HCT116 (cell line): Measurements from ENCODE around the gene CDH4. TPM values are rescaled to one million over a fixed set of nuclear protein-coding genes. Genes with fewer than 3 reads are reported as not detected.

Experiments used
- ATAC-seq: fragments of 200-7000 bp; cut with Tn5 transposase; 2 replicates; pipeline ENCODE4 v1.9.1; 2020; ENCODE audit warnings: mild to moderate bottlenecking, moderate library complexity
- BruUV-seq: library from RNA; stranded (reverse); fragments of 400-500 nt; replicated peaks from 2 replicates; lab custom pipeline; 2021; lab: Mats Ljungman, UMichigan
- CTCF ChIA-PET: fragments of 300-600 bp; sonication (Branson Sonifier 250); formaldehyde crosslinking; loops from one replicate; lab custom pipeline; 2021; ENCODE audit warnings: antibody characterized with exemption; lab: Charles Lee
- POLR2A ChIA-PET: fragments of 300-600, 350-600 bp; sonication (Branson Sonifier 250); formaldehyde crosslinking; loops from one replicate; lab custom pipeline; 2021; ENCODE audit warnings: antibody characterized with exemption; lab: Charles Lee
- RAD21 ChIA-PET, 2 experiments: fragments of 300-600 bp; sonication (Branson Sonifier 250); formaldehyde crosslinking; loops; one replicate each; lab custom pipeline; 2023; ENCODE audit warnings: low total read pairs in 2 of 2; ENCODE audit not compliant: uncharacterized antibody in 2 of 2, unreplicated experiment in 2 of 2, low non-redundant PET in 1 of 2; lab: Charles Lee
- DNase-seq: peaks from one replicate; pipeline ENCODE4 v3.0.0-alpha.2; 2010; ENCODE audit warnings: low read depth, low spot score
- H2AFZ ChIP-seq: fragments of 200-600 bp; shearing (Covaris generic), sonication (generic); 2 replicates; pipeline ENCODE4 v1.6.1; 2017; ENCODE audit warnings: low read depth, mixed run types, mixed read lengths, antibody characterized with exemption, low read length; ENCODE audit not compliant: poor library complexity, severe bottlenecking
- H3K27ac ChIP-seq: 2 replicates; pipeline ENCODE4 v1.5.1; 2012; ENCODE audit warnings: low read depth, low read length
- H3K27me3 ChIP-seq: fragments of 200-600 bp; sonication (generic); 2 replicates; pipeline ENCODE4 v1.6.1; 2016; ENCODE audit warnings: mixed run types, low read length, mixed read lengths; ENCODE audit not compliant: insufficient read depth
- H3K36me3 ChIP-seq, 2 experiments: fragments of 200-500 bp in 1 of 2; fragments of 200-600 bp in 1 of 2; sonication (Bioruptor generic) in 1 of 2; sonication (generic) in 1 of 2; 2 replicates each; pipeline versions ENCODE4 v1.5.1 to v1.6.1; 2014 to 2016; ENCODE audit warnings: low read length in 2 of 2, inconsistent platforms in 1 of 2, mixed read lengths in 1 of 2, mixed run types in 1 of 2; ENCODE audit not compliant: insufficient read depth in 2 of 2, control insufficient read depth in 1 of 2
- H3K4me1 ChIP-seq, 2 experiments: fragments of 200-600 bp in 1 of 2; sonication (generic) in 1 of 2; 2 replicates each; pipeline versions ENCODE4 v1.5.1 to v1.6.1; 2012 to 2017; ENCODE audit warnings: low read length in 2 of 2, inconsistent platforms in 1 of 2, mild to moderate bottlenecking in 1 of 2, mixed read lengths in 1 of 2, mixed run types in 1 of 2, moderate library complexity in 1 of 2; ENCODE audit not compliant: insufficient read depth in 2 of 2, control insufficient read depth in 1 of 2
- H3K4me2 ChIP-seq: fragments of 200-600 bp; sonication (generic); 2 replicates; pipeline ENCODE4 v1.6.1; 2017; ENCODE audit warnings: mixed run types, low read length, mixed read lengths
- H3K4me3 ChIP-seq, 2 experiments: fragments of 200-600 bp in 1 of 2; sonication (generic) in 1 of 2; replicated peaks in 1 of 2; 2 replicates each; pipeline ENCODE4 v1.5.1; 2011 to 2016; ENCODE audit warnings: low read length in 2 of 2, control low read depth in 1 of 2, low read depth in 1 of 2, mild to moderate bottlenecking in 1 of 2, mixed read lengths in 1 of 2, mixed run types in 1 of 2
- H3K79me2 ChIP-seq: fragments of 200-600 bp; sonication (generic); 2 replicates; pipeline ENCODE4 v1.6.1; 2017; ENCODE audit warnings: mild to moderate bottlenecking, mixed run types, low read length, moderate library complexity, mixed read lengths; ENCODE audit not compliant: insufficient read depth
- H3K9ac ChIP-seq: fragments of 200-600 bp; sonication (generic); 2 replicates; pipeline ENCODE4 v1.6.1; 2016; ENCODE audit warnings: low read length, mixed read lengths
- H3K9me2 ChIP-seq: fragments of 200-600 bp; sonication (generic), shearing (Covaris generic); 2 replicates; pipeline ENCODE4 v1.6.1; 2017; ENCODE audit warnings: mixed run types, mild to moderate bottlenecking, moderate library complexity; ENCODE audit not compliant: insufficient read depth
- H3K9me3 ChIP-seq, 2 experiments: fragments of 200-500 bp in 1 of 2; fragments of 200-600 bp in 1 of 2; sonication (Bioruptor generic) in 1 of 2; sonication (generic) in 1 of 2; 2 replicates each; pipeline ENCODE4 v1.6.1; 2014 to 2017; ENCODE audit warnings: low read length in 2 of 2, mixed read lengths in 2 of 2, inconsistent platforms in 1 of 2, low read depth in 1 of 2, mild to moderate bottlenecking in 1 of 2, mixed run types in 1 of 2, moderate library complexity in 1 of 2; ENCODE audit not compliant: control insufficient read depth in 1 of 2, insufficient read depth in 1 of 2
- H4K20me1 ChIP-seq: fragments of 200-600 bp; sonication (generic), shearing (Covaris generic); 2 replicates; pipeline ENCODE4 v1.6.1; 2017; ENCODE audit warnings: mixed run types, mild to moderate bottlenecking, moderate library complexity; ENCODE audit not compliant: insufficient read depth
- CBX3 ChIP-seq: IDR thresholded peaks from 2 replicates; pipeline ENCODE4 v1.6.1; 2012; ENCODE audit warnings: low read depth
- CEBPB ChIP-seq: IDR thresholded peaks from 2 replicates; pipeline ENCODE4 v1.6.1; 2012; ENCODE audit warnings: low read depth
- EGR1 ChIP-seq: IDR thresholded peaks from 2 replicates; pipeline ENCODE4 v1.6.1; 2012; ENCODE audit warnings: low read depth
- ELF1 ChIP-seq: IDR thresholded peaks from 2 replicates; pipeline ENCODE4 v1.6.1; 2012; ENCODE audit warnings: low read depth, borderline replicate concordance
- EZH2 ChIP-seq: fragments of 200-600 bp; sonication (generic); IDR thresholded peaks from 2 replicates; pipeline ENCODE4 v1.6.1; 2017; ENCODE audit warnings: antibody characterized with exemption, mixed run types
- EZH2phosphoT487 ChIP-seq: fragments of 200-600 bp; IDR thresholded peaks from 2 replicates; pipeline ENCODE4 v1.6.1; 2018; ENCODE audit warnings: antibody characterized with exemption, borderline replicate concordance
- FOSL1 ChIP-seq: IDR thresholded peaks from 2 replicates; pipeline ENCODE4 v1.6.1; 2012; ENCODE audit warnings: low read depth
- JUND ChIP-seq: IDR thresholded peaks from 2 replicates; pipeline ENCODE4 v1.6.1; 2012
- POLR2AphosphoS5 ChIP-seq: IDR thresholded peaks from 2 replicates; pipeline ENCODE4 v1.6.1; 2011; ENCODE audit warnings: mild to moderate bottlenecking, low read depth, low read length, moderate library complexity
- RAD21 ChIP-seq: IDR thresholded peaks from 2 replicates; pipeline ENCODE4 v1.6.1; 2012; ENCODE audit warnings: low read depth, mild to moderate bottlenecking
- SIN3A ChIP-seq: IDR thresholded peaks from 2 replicates; pipeline ENCODE4 v1.6.1; 2012; ENCODE audit warnings: low read depth
- SP1 ChIP-seq: IDR thresholded peaks from 2 replicates; pipeline ENCODE4 v1.6.1; 2012; ENCODE audit warnings: low read depth
- SRF ChIP-seq: IDR thresholded peaks from 2 replicates; pipeline ENCODE4 v1.6.1; 2012; ENCODE audit warnings: low read depth
- TCF7L2 ChIP-seq: IDR thresholded peaks from 2 replicates; pipeline ENCODE4 v1.7.0; 2011; ENCODE audit warnings: borderline replicate concordance, inconsistent platforms; ENCODE audit not compliant: insufficient read depth, insufficient read length; ENCODE audit errors: extremely low read depth
- intact Hi-C: fragments of 100-400 bp; cut with micrococcal nuclease; formaldehyde crosslinking; loops from 2 replicates; pipeline ENCODE4 v1.10.0; 2022
- total RNA-seq: library from RNA; stranded (reverse); gene quantifications from one replicate; pipeline ENCODE4 v1.2.1, GENCODE V29; 2021; ENCODE audit not compliant: unreplicated experiment
- TF ChIP-seq, protein P1 (sequence below): IDR thresholded peaks from 2 replicates; pipeline ENCODE4 v1.6.1; 2012; ENCODE audit warnings: low read depth
- TF ChIP-seq, protein P2 (sequence below), 3 experiments: fragments of 200-600 bp in 1 of 3; sonication (generic) in 1 of 3; IDR thresholded peaks in 2 of 3; conservative IDR thresholded peaks in 1 of 3; 2 replicates each; pipeline ENCODE4 v1.5.1; 2012 to 2017; ENCODE audit warnings: low read depth in 2 of 3, low read length in 2 of 3, antibody characterized with exemption in 1 of 3, borderline replicate concordance in 1 of 3, control low read depth in 1 of 3, mild to moderate bottlenecking in 1 of 3, mixed read lengths in 1 of 3, mixed run types in 1 of 3, moderate library complexity in 1 of 3; ENCODE audit not compliant: insufficient read depth in 1 of 3
- TF ChIP-seq, protein P3 (sequence below): IDR thresholded peaks from 2 replicates; pipeline ENCODE4 v1.6.1; 2012

Gene CDH4
- total RNA-seq, 1 experiment from 2014 or later = not detected

DNA sequence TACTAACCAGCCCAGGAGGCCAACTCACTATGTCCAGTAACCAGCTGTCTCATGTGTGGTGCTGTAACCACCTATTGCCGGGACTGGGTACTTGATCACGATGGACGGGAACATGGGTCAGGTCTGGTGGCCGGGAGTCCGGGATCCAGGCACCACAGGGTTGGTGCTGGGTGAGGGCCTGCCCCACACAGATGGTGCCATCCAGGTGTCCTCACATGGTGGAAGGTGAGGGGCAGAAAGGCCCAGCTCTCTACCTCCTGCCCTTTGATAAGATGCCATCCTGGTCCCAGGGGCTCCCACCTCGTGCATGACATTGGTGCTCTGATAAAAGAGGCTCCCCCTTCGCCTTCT, 697.3 kb downstream of the CDH4 start:
- no peak for TF ChIP-seq EZH2phosphoT487
- no peak for TF ChIP-seq CBX3
- no peak for TF ChIP-seq CEBPB
- TF ChIP-seq, protein P1, sequence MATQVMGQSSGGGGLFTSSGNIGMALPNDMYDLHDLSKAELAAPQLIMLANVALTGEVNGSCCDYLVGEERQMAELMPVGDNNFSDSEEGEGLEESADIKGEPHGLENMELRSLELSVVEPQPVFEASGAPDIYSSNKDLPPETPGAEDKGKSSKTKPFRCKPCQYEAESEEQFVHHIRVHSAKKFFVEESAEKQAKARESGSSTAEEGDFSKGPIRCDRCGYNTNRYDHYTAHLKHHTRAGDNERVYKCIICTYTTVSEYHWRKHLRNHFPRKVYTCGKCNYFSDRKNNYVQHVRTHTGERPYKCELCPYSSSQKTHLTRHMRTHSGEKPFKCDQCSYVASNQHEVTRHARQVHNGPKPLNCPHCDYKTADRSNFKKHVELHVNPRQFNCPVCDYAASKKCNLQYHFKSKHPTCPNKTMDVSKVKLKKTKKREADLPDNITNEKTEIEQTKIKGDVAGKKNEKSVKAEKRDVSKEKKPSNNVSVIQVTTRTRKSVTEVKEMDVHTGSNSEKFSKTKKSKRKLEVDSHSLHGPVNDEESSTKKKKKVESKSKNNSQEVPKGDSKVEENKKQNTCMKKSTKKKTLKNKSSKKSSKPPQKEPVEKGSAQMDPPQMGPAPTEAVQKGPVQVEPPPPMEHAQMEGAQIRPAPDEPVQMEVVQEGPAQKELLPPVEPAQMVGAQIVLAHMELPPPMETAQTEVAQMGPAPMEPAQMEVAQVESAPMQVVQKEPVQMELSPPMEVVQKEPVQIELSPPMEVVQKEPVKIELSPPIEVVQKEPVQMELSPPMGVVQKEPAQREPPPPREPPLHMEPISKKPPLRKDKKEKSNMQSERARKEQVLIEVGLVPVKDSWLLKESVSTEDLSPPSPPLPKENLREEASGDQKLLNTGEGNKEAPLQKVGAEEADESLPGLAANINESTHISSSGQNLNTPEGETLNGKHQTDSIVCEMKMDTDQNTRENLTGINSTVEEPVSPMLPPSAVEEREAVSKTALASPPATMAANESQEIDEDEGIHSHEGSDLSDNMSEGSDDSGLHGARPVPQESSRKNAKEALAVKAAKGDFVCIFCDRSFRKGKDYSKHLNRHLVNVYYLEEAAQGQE = no peak
- no peak for TF ChIP-seq SIN3A
- no peak for TF ChIP-seq EGR1
- no peak for TF ChIP-seq FOSL1
- TF ChIP-seq SRF = no peak
- TF ChIP-seq ELF1 = no peak
- no peak for TF ChIP-seq EZH2
- TF ChIP-seq RAD21 = no peak
- TF ChIP-seq JUND = no peak
- TF ChIP-seq TCF7L2 = no peak
- no peak for TF ChIP-seq SP1
- no peak for TF ChIP-seq POLR2AphosphoS5
- TF ChIP-seq, protein P2, sequence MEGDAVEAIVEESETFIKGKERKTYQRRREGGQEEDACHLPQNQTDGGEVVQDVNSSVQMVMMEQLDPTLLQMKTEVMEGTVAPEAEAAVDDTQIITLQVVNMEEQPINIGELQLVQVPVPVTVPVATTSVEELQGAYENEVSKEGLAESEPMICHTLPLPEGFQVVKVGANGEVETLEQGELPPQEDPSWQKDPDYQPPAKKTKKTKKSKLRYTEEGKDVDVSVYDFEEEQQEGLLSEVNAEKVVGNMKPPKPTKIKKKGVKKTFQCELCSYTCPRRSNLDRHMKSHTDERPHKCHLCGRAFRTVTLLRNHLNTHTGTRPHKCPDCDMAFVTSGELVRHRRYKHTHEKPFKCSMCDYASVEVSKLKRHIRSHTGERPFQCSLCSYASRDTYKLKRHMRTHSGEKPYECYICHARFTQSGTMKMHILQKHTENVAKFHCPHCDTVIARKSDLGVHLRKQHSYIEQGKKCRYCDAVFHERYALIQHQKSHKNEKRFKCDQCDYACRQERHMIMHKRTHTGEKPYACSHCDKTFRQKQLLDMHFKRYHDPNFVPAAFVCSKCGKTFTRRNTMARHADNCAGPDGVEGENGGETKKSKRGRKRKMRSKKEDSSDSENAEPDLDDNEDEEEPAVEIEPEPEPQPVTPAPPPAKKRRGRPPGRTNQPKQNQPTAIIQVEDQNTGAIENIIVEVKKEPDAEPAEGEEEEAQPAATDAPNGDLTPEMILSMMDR (IDR thresholded peaks at IDR 0.05 in 2 of 3, conservative IDR thresholded peaks at IDR 0.05 in 1 of 3; ENCODE audit: borderline replicate concordance in 1 of 3, insufficient read depth in 1 of 3, low read depth in 2 of 3, low read length in 2 of 3) = no peak
- TF ChIP-seq, protein P3, sequence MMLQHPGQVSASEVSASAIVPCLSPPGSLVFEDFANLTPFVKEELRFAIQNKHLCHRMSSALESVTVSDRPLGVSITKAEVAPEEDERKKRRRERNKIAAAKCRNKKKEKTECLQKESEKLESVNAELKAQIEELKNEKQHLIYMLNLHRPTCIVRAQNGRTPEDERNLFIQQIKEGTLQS = no peak
- Histone ChIP-seq H3K27me3 (peaks cover 2% of the 10 kb centered on the region; the same call in 1 of the 2 replicates), H3K9me2 (no peaks in the 10 kb centered on the region), H3K36me3 (no peaks in the 10 kb centered on the region), H3K9ac (no peak overlapping the region), H3K4me1 (peaks cover 0 to under 1% of the 10 kb centered on the region in 2 experiments; a peak in 1 of 4 replicates), H4K20me1 (no peaks in the 10 kb centered on the region), H3K79me2 (no peaks in the 10 kb centered on the region), H3K9me3 (no peaks in the 10 kb centered on the region), H2AFZ (no peak overlapping the region), H3K4me2 (no peak overlapping the region), H3K4me3 (no peak overlapping the region), H3K27ac (no peak overlapping the region)
- RAD21 ChIA-PET = no interaction called here
- BruUV-seq = no TSS peak
- no peak for ATAC-seq
- DNase-seq = no peak
- CTCF ChIA-PET = no interaction called here
- POLR2A ChIA-PET = no interaction called here
- intact Hi-C loops = no loop called here
